HT-29 (cell line): Measurements from ENCODE around the gene ADGRG3. TPM values are rescaled to one million over a fixed set of nuclear protein-coding genes. Genes with fewer than 3 reads are reported as not detected.

Experiments
- DNase-seq: peaks from one replicate; pipeline ENCODE4 v3.0.0-alpha.2; 2015; ENCODE audit warnings: low spot score
- total RNA-seq: library from RNA; depleted of rRNA; stranded (reverse); fragments of >200 nt; shearing (Covaris generic); gene quantifications from 2 replicates; pipeline ENCODE4 v1.2.3, GENCODE V29; 2014

The ADGRG3 gene
- total RNA-seq, 1 experiment from 2014 or later, result not detected

- DNase-seq, result no peak
These were observed 22.3 kb upstream of the ADGRG3 start for GRCh38 chr16:57645691-57646387.

GRCh38 chr16:57646388-57647039 is 21.6 kb upstream of the ADGRG3 start:
- DNase-seq, result no peak

GRCh38 chr16:57647136-57647875 is 20.8 kb upstream of the ADGRG3 start:
- no peak for DNase-seq

- no peak for DNase-seq
These were observed 20.0 kb upstream of the ADGRG3 start for GRCh38 chr16:57648125-57648524.

- peak; percentile 92 for DNase-seq
These were observed 19.3 kb upstream of the ADGRG3 start for GRCh38 chr16:57648581-57649442.

- no peak for DNase-seq
These were observed 18.7 kb upstream of the ADGRG3 start for GRCh38 chr16:57649443-57649751.

GRCh38 chr16:57649846-57650245 is 18.3 kb upstream of the ADGRG3 start:
- no peak for DNase-seq

- no peak for DNase-seq
These were observed 16.5 kb upstream of the ADGRG3 start for GRCh38 chr16:57651344-57652333.

GRCh38 chr16:57652695-57653471 is 15.2 kb upstream of the ADGRG3 start:
- no peak for DNase-seq

- no peak for DNase-seq
These were observed 14.2 kb upstream of the ADGRG3 start for GRCh38 chr16:57653936-57654335.

- DNase-seq, result no peak
These were observed 11.7 kb upstream of the ADGRG3 start for GRCh38 chr16:57656342-57656955.

- no peak for DNase-seq
These were observed 10.9 kb upstream of the ADGRG3 start for GRCh38 chr16:57657228-57657627.

- DNase-seq, result no peak
These were observed 9.8 kb upstream of the ADGRG3 start for GRCh38 chr16:57658130-57658877.

GRCh38 chr16:57658878-57659674 is 9.0 kb upstream of the ADGRG3 start:
- no peak for DNase-seq

- DNase-seq, result no peak
These were observed 7.2 kb upstream of the ADGRG3 start for GRCh38 chr16:57660715-57661463.

- no peak for DNase-seq
These were observed 6.6 kb upstream of the ADGRG3 start for GRCh38 chr16:57661510-57661909.
